Ishikawa (cell line): Measurements from ENCODE around the gene FRS3.

Experiments used
- CEBPB ChIP-seq: IDR thresholded peaks from 2 replicates; pipeline ENCODE4 v1.6.1; 2012
- CREB1 ChIP-seq: IDR thresholded peaks from 2 replicates; pipeline ENCODE4 v1.6.1; 2012; ENCODE audit warnings: low read depth
- EGR1 ChIP-seq: IDR thresholded peaks from 2 replicates; pipeline ENCODE4 v1.6.1; 2012
- EP300 ChIP-seq: IDR thresholded peaks from 2 replicates; pipeline ENCODE4 v1.6.1; 2012; ENCODE audit warnings: borderline replicate concordance
- FOXM1 ChIP-seq: IDR thresholded peaks from 2 replicates; pipeline ENCODE4 v1.6.1; 2012; ENCODE audit warnings: low read depth, borderline replicate concordance
- NFIC ChIP-seq: IDR thresholded peaks from 2 replicates; pipeline ENCODE4 v1.6.1; 2012
- RAD21 ChIP-seq: IDR thresholded peaks from 2 replicates; pipeline ENCODE4 v1.6.1; 2012; ENCODE audit warnings: low read depth
- TAF1 ChIP-seq: IDR thresholded peaks from 2 replicates; pipeline ENCODE4 v1.6.1; 2012; ENCODE audit warnings: low read depth, mild to moderate bottlenecking
- TCF12 ChIP-seq: IDR thresholded peaks from 2 replicates; pipeline ENCODE4 v1.6.1; 2012; ENCODE audit warnings: low read depth
- TEAD4 ChIP-seq: IDR thresholded peaks from 2 replicates; pipeline ENCODE4 v1.6.1; 2012
- USF1 ChIP-seq: IDR thresholded peaks from 2 replicates; pipeline ENCODE4 v1.6.1; 2012
- YY1 ChIP-seq: IDR thresholded peaks from 2 replicates; pipeline ENCODE4 v1.6.1; 2012; ENCODE audit warnings: low read depth
- ZBTB7A ChIP-seq: IDR thresholded peaks from 2 replicates; pipeline ENCODE4 v1.6.1; 2012; ENCODE audit warnings: low read depth
- TF ChIP-seq, protein P1 (sequence below): IDR thresholded peaks from 2 replicates; pipeline ENCODE4 v1.6.1; 2012
- TF ChIP-seq, protein P2 (sequence below): IDR thresholded peaks from 2 replicates; pipeline ENCODE4 v1.6.1; 2012; ENCODE audit warnings: low read depth, mild to moderate bottlenecking

The FRS3 gene

DNA sequence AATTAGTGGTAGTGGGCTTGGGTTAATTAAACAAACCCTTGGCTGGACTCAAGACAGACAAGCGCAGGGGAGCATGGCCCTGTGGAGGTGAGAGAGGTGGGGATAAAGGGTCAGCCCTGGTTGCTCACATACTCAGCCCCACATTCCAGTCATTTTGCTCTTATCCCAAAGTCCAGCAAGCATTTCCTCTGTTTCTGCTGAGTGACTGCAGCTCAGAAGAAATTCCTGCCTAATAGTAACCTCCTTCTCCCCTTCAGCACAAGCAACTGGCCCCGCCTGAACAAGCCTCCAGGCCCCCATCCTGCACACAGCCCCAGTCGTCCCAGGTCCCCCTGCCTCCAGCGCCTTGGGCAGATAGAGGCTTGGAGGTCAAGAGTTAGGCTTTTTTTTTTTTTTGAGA, 40.7 kb downstream of the FRS3 start:
- TF ChIP-seq USF1 (no peak), TAF1 (no peak), FOXM1 (no peak), EGR1 (no peak), YY1 (no peak), ZBTB7A (no peak), CREB1 (no peak), TEAD4 (no peak), EP300 (no peak), RAD21 (no peak), CEBPB (no peak), TCF12 (no peak), NFIC (no peak)
- TF ChIP-seq, protein P1, sequence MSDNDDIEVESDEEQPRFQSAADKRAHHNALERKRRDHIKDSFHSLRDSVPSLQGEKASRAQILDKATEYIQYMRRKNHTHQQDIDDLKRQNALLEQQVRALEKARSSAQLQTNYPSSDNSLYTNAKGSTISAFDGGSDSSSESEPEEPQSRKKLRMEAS = no peak
- TF ChIP-seq, protein P2, sequence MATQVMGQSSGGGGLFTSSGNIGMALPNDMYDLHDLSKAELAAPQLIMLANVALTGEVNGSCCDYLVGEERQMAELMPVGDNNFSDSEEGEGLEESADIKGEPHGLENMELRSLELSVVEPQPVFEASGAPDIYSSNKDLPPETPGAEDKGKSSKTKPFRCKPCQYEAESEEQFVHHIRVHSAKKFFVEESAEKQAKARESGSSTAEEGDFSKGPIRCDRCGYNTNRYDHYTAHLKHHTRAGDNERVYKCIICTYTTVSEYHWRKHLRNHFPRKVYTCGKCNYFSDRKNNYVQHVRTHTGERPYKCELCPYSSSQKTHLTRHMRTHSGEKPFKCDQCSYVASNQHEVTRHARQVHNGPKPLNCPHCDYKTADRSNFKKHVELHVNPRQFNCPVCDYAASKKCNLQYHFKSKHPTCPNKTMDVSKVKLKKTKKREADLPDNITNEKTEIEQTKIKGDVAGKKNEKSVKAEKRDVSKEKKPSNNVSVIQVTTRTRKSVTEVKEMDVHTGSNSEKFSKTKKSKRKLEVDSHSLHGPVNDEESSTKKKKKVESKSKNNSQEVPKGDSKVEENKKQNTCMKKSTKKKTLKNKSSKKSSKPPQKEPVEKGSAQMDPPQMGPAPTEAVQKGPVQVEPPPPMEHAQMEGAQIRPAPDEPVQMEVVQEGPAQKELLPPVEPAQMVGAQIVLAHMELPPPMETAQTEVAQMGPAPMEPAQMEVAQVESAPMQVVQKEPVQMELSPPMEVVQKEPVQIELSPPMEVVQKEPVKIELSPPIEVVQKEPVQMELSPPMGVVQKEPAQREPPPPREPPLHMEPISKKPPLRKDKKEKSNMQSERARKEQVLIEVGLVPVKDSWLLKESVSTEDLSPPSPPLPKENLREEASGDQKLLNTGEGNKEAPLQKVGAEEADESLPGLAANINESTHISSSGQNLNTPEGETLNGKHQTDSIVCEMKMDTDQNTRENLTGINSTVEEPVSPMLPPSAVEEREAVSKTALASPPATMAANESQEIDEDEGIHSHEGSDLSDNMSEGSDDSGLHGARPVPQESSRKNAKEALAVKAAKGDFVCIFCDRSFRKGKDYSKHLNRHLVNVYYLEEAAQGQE = no peak

GRCh38 chr6:41737591-41738130, 42.0 kb downstream of the FRS3 start:
- no peak for TF ChIP-seq TEAD4
- no peak for TF ChIP-seq YY1
- TF ChIP-seq FOXM1 = no peak
- TF ChIP-seq EP300 = no peak
- no peak for TF ChIP-seq CEBPB
- TF ChIP-seq TAF1 = no peak
- TF ChIP-seq CREB1 = no peak
- TF ChIP-seq TCF12 = no peak
- no peak for TF ChIP-seq USF1
- TF ChIP-seq, protein P2 = no peak
- TF ChIP-seq ZBTB7A = no peak

DNA sequence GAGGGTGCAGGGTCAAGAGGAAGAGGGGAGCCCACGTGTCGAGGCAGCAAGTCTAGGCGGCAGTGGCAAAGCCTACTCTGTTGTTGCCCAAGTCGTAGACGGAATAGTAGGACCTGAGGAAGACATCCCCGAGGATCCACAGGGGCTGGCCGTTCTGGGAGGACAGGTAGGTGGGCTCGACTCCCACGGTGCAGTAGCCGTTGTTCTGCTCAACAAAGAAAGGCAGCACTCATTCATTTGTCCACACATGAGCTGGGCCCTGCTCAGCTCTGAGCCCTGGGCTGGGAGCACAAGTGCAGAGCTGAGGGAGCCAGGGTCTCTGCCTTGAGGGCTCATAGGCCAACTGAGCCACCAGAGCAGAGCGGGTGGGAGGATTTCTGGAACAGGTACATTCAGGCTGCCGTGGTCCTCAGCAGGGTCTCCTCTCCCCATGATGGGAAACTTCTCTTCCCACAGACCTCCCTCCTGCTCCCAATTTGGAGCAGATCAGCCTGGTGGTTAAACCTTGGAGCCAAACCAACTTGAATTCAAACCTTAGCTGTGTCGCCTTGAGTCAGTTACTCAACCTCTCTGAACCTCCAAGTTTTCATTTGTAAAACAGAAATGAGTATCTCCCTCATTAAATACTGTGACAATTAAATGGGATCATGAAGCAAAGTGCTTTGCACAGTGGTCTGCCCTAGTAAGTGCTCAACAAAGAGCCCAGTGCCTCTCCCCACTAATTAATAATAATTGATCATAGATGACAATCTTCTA, 42.7 kb downstream of the FRS3 start:
- TF ChIP-seq EP300 (no peak), EGR1 (no peak), YY1 (no peak), TCF12 (no peak), CEBPB (no peak), FOXM1 (no peak)
- TF ChIP-seq, protein P2 = no peak

DNA sequence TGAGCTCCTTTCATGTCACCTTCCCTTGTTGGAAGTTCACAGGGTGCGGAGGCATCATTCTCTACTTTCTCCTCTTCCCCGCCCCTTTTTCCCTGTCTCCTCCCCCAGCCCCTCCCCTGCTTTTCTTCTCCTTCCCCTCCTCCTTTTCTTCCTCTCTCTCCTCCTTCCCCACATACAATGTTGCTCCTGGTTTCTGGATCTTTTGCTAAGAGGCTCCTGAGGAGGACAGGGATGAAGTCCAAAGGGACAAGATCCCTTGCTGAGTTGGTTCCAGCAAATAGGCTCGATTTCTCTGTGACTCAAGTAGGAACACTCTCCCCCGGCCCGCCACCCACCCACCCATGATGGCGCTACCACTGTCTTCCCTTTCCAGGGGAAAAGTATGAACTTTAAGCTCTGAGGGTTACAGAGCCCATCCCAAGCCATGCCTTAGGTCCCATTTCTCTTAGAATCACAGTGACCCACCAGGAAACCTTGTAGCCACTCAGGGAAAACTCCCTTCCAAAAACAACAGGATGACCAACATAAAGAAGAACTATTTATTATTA, 43.4 kb downstream of the FRS3 start:
- TF ChIP-seq EGR1 (no peak), YY1 (no peak), FOXM1 (no peak), CREB1 (no peak), EP300 (no peak)
